NCI-H2171 (cell line): Measurements from ENCODE around the gene TNS1.

Source experiments
- DNase-seq: peaks from one replicate; lab custom pipeline; 2025; lab: John Stamatoyannopoulos, UW

Gene TNS1

GRCh38 chr2:217830807-217831206, 172.0 kb downstream of the TNS1 start:
- no peak for DNase-seq

- DNase-seq: no peak
Measured at GRCh38 chr2:217830061-217830460, 172.7 kb downstream of the TNS1 start.

- no peak for DNase-seq
Measured at GRCh38 chr2:217829420-217829819, 173.4 kb downstream of the TNS1 start.

GRCh38 chr2:217828336-217828735, 174.5 kb downstream of the TNS1 start:
- no peak for DNase-seq

- no peak for DNase-seq
Measured at GRCh38 chr2:217827430-217828201, 175.2 kb downstream of the TNS1 start.

GRCh38 chr2:217826991-217827390, 175.8 kb downstream of the TNS1 start:
- DNase-seq: no peak

- no peak for DNase-seq
Measured at GRCh38 chr2:217826520-217826919, 176.3 kb downstream of the TNS1 start.

- no peak for DNase-seq
Measured at GRCh38 chr2:217825469-217826235, 177.1 kb downstream of the TNS1 start.

GRCh38 chr2:217824223-217824622, 178.6 kb downstream of the TNS1 start:
- no peak for DNase-seq

- DNase-seq: no peak
Measured at GRCh38 chr2:217823626-217824025, 179.2 kb downstream of the TNS1 start.

GRCh38 chr2:217822296-217823252, 180.2 kb downstream of the TNS1 start:
- no peak for DNase-seq

- no peak for DNase-seq
Measured at GRCh38 chr2:217821536-217822147, 181.2 kb downstream of the TNS1 start.

GRCh38 chr2:217820904-217821303, 181.9 kb downstream of the TNS1 start:
- no peak for DNase-seq

- DNase-seq: no peak
Measured at GRCh38 chr2:217820091-217820819, 182.5 kb downstream of the TNS1 start.

GRCh38 chr2:217818293-217818850, 184.4 kb downstream of the TNS1 start:
- DNase-seq: no peak

GRCh38 chr2:217817466-217818292, 185.1 kb downstream of the TNS1 start:
- DNase-seq: no peak

- no peak for DNase-seq
Measured at GRCh38 chr2:217816396-217816869, 186.4 kb downstream of the TNS1 start.

GRCh38 chr2:217813828-217814227, 189.0 kb downstream of the TNS1 start:
- no peak for DNase-seq

- no peak for DNase-seq
Measured at GRCh38 chr2:217812170-217812569, 190.6 kb downstream of the TNS1 start.

GRCh38 chr2:217810260-217810659, 192.5 kb downstream of the TNS1 start:
- no peak for DNase-seq
